ENCODE data around the gene HNRNPU. TPM values are rescaled to one million over a fixed set of nuclear protein-coding genes. Genes with fewer than 3 reads are reported as not detected.

Gene HNRNPU
- total RNA-seq, 1 experiment from 2014 or later: 277 TPM

- peak; percentile 93 for DNase-seq (ENCODE audit: low spot score)
Observed at GRCh38 chr1:244862699-244863490, 1.4 kb downstream of the HNRNPU start.

- DNase-seq (ENCODE audit: low spot score): peak; percentile 50
Observed at GRCh38 chr1:244862354-244862698, 2.0 kb downstream of the HNRNPU start.

- DNase-seq (ENCODE audit: low spot score): no peak
Observed at GRCh38 chr1:244861683-244862082, 2.7 kb downstream of the HNRNPU start.

- no peak for DNase-seq (ENCODE audit: low spot score)
Observed at GRCh38 chr1:244860914-244861610, 3.3 kb downstream of the HNRNPU start.

- DNase-seq (ENCODE audit: low spot score): no peak
Observed at GRCh38 chr1:244860078-244860477, 4.3 kb downstream of the HNRNPU start.

- no peak for DNase-seq (ENCODE audit: low spot score)
Observed at GRCh38 chr1:244858357-244858756, 6.0 kb downstream of the HNRNPU start.

- no peak for DNase-seq (ENCODE audit: low spot score)
Observed at GRCh38 chr1:244857761-244858160, 6.6 kb downstream of the HNRNPU start.

GRCh38 chr1:244854865-244855578, 9.3 kb downstream of the HNRNPU start:
- DNase-seq (ENCODE audit: low spot score): no peak

GRCh38 chr1:244854166-244854565, 10.2 kb downstream of the HNRNPU start:
- no peak for DNase-seq (ENCODE audit: low spot score)

- DNase-seq (ENCODE audit: low spot score): peak; percentile 2
Observed at GRCh38 chr1:244852694-244853093, 11.6 kb downstream of the HNRNPU start.

- DNase-seq (ENCODE audit: low spot score): peak; percentile 9
Observed at GRCh38 chr1:244851546-244852231, 12.7 kb downstream of the HNRNPU start.

GRCh38 chr1:244850896-244851295, 13.4 kb downstream of the HNRNPU start:
- peak; percentile 6 for DNase-seq (ENCODE audit: low spot score)

- peak; percentile 18 for DNase-seq (ENCODE audit: low spot score)
Observed at GRCh38 chr1:244850099-244850852, 14.1 kb downstream of the HNRNPU start.

- peak; percentile 10 for DNase-seq (ENCODE audit: low spot score)
Observed at GRCh38 chr1:244849189-244849866, 15.0 kb downstream of the HNRNPU start.

GRCh38 chr1:244846653-244847052, 17.7 kb downstream of the HNRNPU start:
- no peak for DNase-seq (ENCODE audit: low spot score)

GRCh38 chr1:244844155-244845121, 19.9 kb downstream of the HNRNPU start:
- DNase-seq (ENCODE audit: low spot score): no peak

- DNase-seq (ENCODE audit: low spot score): no peak
Observed at GRCh38 chr1:244843148-244843978, 21.0 kb downstream of the HNRNPU start.

GRCh38 chr1:244841273-244841927, 22.9 kb downstream of the HNRNPU start:
- DNase-seq (ENCODE audit: low spot score): no peak
